Adipose tissue (tissue), 3 donors: Measurements from ENCODE around the gene F2R. TPM values are rescaled to one million over a fixed set of nuclear protein-coding genes. Genes with fewer than 3 reads are reported as not detected.

Source experiments
- H3K27ac ChIP-seq: one replicate; pipeline ENCODE4 v1.5.1; 2013; ENCODE audit warnings: low read depth, low read length
- WGBS, 3 donors: extraction: QIAGEN DNeasy Blood & Tissue Kit; methylation state at CpG; one replicate each; pipeline ENCODE4 v1.1.7; 2013; 5-methylcytosine and 5-hydroxymethylcytosine counted together
- polyA plus RNA-seq, 3 donors: library from polyadenylated mRNA; stranded (reverse); fragments of 200-250 nt; gene quantifications; one replicate each; pipeline ENCODE4 v1.2.3, GENCODE V29; 2013
- donor health status: healthy with polysubstance abuse.
- donor health status: Bipolar disorder and iron deficiency.
- donor health status: healthy.

Gene F2R
- polyA plus RNA-seq, 3 donors: 1.5 to 3.4 (median 1.7) TPM

DNA sequence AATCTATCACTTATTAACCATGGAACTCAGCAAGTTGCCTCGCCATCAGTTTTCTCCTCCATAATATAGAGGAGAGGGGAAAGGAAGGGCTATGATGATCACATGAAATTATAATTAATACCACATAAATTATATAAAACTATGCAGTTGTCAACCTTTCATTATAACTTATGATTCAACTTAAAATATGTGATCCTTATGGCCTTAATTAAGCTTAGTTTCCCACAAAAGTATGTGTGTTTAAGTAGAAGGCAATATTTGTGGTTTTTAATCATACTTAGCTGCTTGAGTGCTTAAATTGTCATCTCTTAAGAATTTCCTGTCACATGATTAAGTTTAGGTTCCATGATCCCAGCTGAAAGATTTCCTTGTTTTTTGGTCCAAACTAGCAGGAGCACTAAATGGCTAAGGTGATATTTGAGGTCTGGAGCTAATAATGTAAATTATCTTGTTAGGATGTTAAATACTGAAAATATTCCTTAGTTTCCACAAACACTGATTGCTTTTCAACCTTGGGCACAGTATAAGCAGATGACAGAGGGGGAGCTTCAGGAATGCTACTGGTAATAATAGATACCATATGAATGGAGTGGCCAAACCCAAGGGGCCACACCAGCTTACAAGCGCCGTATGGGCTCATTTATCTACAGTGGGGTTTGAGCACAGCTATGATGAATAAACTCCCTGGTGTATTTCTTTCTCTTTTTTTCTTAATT, 26.4 kb upstream of the F2R start:
- WGBS, 3 donors: 89 to 96% (median 90%) methylated on average over 3 of the region's 3 CpGs
- no peak overlapping the region for H3K27ac ChIP-seq

DNA sequence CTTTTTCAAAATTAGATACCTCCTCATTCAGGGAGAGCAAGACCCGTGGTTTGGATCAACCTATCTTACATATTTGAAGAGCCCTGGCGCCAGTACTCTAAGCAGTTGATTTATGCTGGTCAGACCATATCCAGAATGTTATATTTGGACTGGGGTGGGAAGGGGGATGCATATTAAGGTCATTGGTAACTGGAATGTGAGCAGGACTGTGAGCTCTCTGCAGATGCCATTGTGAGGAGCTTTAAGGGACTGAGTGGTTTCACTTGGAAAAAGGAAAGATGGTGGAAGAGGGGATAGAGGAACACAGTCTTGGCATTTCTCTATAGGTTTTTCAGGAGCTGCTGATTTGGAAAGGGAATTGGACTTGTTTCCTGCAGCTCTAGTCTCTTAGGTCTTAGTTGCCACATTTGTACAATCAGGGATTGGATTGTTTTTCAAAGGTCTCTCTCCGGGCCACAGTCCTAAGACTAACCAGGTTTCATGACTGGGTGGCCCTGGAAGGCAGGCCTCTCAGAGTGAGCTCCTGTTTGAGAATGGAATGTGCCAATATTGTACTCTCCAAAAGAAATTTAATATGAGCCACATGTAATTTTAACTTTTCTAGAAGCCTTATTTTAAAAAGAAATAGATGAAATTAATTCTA, 25.8 kb upstream of the F2R start:
- 83 to 97% (median 89%) methylated on average over 3 of the region's 3 CpGs for WGBS, 3 donors
- no peak overlapping the region for H3K27ac ChIP-seq

DNA sequence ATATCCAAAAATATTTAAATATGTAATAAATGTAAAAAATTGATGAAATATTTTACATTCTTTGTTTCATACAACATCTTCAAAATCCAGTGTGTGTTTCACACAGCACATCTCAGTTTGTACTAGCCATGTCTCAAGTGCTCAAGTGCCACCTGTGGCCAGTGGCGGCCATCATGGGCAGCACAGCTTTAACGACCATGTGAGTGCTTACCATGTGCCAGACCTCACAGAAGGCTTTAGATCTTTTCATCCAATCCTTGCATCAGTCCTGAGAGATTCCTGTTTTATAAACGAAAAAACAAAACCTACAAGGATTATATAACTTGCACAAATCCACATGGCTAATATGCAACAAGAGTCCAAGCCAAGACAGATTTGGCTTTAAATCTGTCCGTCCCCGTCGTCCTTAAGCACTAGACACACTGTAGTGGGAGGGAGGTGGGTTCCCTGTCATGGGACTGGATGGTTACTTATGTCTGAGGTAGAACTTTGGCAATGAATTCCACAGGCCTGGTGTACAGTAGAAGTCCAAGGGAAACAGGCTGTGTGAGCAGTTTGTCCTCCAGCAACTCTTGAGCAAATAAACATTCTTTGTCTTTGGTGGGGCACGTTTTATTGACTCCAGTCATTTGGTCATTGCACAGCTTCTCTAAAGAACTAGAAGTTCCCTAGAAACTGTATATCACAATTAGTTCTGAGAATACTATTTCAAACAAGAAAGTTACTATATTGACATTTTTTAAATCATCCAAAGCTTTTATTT, 25.0 kb upstream of the F2R start:
- H3K27ac ChIP-seq: no peak overlapping the region

DNA sequence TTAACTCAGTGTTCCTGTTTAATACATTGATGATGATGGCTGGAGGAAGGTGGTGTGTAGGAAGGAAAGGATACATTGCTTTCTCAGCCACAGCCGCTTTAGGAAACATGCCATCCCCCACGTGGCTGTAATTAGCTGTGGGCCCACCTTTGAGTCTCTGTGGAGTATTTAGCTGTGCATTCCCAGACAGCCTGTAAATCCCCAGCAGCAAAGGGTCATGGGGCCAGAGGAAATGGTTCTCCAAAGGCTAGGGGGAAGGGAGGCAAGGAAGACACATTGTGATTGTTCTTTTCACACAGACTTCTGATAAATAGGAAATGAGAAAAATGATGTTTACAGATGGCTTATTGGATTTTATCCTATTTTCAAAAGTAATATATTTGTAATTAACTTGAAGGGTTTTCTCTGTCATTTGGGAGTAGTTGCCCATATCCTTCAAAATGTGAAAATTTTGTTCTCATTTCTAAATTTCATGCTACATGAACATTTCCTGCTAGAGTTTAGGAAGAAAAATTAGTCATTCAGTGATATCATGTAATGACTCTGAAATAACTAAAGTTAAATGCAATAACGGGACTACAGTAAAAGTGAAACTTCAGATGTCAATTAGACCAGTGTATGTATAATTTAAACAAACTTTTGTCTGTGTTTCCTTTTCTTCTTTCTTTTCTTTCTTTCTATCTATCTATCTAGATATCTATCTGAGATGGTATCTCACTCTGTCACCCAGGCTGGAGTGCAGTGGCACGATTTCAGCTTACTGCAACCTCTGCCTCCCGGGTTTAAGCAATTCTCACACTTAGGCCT, 24.3 kb upstream of the F2R start:
- 52 to 71% (median 55%) methylated on average over 5 of the region's 5 CpGs for WGBS, 3 donors

More for the DNA sequence above, 25.0 kb upstream of the F2R start:
- WGBS, 3 donors: 61 to 77% (median 76%) methylated on average over 7 of the region's 7 CpGs

DNA sequence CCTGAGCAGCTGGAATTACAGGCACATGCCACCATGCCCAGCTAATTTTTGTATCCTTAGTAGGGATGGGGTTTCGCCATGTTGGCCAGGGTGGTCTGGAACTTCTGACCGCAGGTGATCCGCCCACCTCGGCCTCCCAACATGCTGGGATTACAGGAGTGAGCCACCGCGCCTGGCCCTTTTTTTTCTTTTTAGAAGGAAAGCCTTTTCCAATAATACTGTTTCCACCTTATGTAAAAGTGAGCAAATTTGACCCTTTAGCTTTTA, 23.7 kb upstream of the F2R start:
- WGBS, 3 donors: 96 to 98% (median 96%) methylated on average over 6 of the region's 6 CpGs
- no peak overlapping the region for H3K27ac ChIP-seq

More for the DNA sequence above, 24.3 kb upstream of the F2R start:
- H3K27ac ChIP-seq: no peak overlapping the region

DNA sequence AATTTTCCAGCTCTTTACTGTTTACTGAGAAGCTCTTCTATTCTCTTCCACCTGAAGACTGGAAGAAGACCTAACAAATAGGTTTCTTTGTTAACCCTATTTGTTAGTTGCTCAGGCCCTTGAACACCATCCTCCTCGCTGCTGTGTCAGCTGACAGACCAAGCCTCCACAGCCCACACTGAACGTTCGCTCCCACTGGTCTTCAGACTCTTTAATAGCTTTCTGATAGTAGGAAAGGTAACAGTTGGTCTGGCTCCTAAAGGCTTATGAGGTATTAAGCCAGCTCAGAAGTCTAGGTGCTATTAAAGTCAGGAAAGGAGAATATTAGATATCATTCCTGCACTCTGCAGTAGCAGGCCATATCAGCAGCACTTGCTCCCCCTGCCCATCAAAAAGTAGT, 23.3 kb upstream of the F2R start:
- H3K27ac ChIP-seq: no peak overlapping the region
- WGBS, 3 donors: 87 to 94% (median 93%) methylated on average over 3 of the region's 3 CpGs

DNA sequence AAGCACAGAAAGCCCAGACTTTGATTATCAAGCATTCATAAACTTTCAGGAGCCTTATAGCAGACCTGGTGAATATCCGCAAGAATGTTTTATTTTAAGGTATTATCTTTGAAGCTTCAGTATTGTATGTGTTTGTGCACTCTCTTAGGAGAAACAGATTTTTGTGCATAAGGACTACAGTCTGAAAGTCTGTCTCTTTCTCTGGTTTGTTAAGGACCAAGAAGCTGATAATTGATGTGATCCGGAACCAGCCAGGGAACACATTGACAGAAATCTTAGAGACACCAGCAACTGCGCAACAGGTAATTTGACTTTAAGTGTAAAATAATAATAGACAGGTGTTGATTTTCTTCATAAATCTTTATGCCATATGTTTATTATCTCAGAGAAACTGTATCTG, 22.8 kb upstream of the F2R start:
- WGBS, 3 donors: 82 to 99% (median 99%) methylated on average over 3 of the region's 3 CpGs
- H3K27ac ChIP-seq: no peak overlapping the region

DNA sequence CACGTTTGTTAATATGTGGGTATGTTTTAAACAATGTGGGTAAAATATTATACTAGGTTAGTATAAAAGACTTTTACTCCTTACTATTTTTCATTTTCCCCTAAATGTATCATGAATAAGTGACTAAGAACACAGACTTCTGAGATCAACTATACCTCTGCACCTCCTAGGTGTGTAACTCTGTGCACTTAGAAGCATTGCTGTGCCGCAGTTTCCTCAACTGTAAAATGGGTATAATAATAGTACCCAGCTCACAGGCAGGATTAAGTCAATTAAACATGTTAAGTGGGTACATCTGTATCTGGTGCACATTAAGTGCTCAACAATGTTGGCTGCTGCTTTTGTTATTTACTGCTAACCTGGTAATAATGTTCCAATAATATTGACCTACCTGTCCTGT, 21.6 kb upstream of the F2R start:
- no peak overlapping the region for H3K27ac ChIP-seq
- 50 to 71% (median 50%) methylated on average over 2 of the region's 2 CpGs for WGBS, 3 donors

DNA sequence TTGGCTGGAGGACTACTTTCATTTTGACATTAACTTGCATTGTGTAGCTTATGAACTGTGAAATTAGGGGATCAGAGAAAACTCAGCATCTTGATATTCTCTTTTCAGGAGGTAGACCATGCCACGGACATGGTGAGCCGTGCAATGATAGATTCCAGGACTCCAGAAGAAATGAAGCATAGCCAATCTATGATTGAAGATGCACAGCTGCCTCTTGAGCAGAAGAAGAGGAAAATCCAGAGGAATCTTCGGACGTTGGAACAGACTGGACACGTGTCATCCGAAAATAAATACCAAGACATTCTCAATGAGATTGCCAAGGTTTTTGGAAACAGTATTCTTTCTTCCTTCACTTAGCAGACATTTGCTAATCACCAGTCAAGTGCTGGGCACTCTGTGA, 20.6 kb upstream of the F2R start:
- no peak overlapping the region for H3K27ac ChIP-seq

DNA sequence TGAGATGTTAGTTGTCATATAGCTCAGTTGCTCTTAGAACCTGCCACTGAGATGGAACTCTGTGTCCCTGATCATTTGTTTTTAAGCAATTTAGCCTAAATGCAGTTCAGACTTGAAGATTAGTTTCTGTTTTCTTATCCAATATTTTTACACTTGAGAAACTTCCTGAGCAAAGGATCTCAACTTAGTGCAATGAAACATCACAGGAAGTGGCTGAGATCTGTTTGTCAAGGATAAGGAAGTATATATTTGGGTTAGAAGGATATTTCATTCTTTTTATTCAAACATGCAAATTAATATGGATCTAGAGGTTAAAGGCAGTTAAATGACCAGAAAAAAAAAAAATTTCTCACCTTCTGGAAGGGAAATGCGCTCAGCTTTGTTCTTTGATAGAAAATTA, 19.7 kb upstream of the F2R start:
- 71 to 83% (median 83%) methylated on average over 1 of the region's 1 CpG for WGBS, 3 donors
- H3K27ac ChIP-seq: no peak overlapping the region

More for the DNA sequence above, 20.6 kb upstream of the F2R start:
- 88 to 92% (median 91%) methylated on average over 6 of the region's 6 CpGs for WGBS, 3 donors

DNA sequence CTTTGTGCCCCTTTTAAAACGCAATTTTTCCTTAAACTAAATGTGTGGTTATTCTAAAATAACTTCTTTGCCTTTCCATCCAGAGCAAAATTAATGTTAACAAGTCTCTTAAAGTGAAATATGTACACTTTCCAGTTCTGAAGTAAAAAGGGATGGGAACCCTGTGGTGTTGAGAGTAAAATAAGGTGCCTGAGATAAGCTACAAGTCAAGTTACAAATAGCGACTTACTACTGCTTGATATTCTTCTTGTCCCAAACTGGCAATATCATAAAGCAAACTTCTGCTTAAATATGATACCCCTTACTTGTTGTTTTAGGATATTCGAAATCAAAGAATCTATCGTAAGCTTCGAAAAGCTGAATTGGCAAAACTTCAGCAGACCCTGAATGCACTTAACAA, 18.3 kb upstream of the F2R start:
- 97 to 98% (median 97%) methylated on average over 5 of the region's 5 CpGs for WGBS, 3 donors

DNA sequence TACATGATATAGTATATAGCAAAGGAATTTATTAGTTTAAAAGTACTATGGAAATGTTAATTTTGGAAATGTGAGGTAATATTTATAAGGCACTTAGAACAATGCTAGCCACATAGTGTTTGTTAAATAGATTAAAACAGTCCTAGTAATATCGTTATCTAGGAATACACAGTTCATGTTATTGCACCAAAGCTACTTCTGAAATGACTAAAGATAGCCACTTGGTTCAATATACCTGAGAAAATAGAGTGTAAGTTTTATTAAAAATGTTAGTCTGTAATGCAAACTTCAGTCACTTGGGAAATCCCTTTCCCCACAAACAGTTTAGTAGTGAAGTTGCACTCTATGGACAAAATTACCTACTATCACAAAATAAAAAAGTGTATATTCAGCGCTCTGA, 15.4 kb upstream of the F2R start:
- 93 to 95% (median 94%) methylated on average over 2 of the region's 2 CpGs for whole genome bisulfite sequencing, 3 donors
- no peak overlapping the region for H3K27ac ChIP-seq

More for the DNA sequence above, 18.3 kb upstream of the F2R start:
- no peak overlapping the region for H3K27ac ChIP-seq

DNA sequence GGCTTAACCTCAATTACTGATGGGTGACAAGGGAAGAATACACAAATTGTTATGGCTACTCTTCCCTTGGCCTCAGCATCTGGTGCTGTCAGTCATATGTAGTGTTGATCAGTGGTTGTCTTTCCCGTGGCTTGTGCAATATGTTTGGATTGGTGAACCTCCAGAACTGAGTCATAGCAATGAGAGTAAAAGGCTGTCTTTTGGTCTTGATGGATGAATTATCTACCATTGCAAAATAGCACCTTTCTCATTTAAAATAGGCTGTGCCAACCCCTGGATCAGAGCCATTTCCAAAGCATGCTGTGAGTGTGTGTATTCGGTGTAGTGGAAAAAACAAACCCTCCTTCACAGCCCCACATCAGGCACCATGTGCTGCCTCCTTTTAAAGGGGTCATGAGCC, 14.6 kb upstream of the F2R start:
- 54 to 80% (median 62%) methylated on average over 2 of the region's 2 CpGs for WGBS, 3 donors

DNA sequence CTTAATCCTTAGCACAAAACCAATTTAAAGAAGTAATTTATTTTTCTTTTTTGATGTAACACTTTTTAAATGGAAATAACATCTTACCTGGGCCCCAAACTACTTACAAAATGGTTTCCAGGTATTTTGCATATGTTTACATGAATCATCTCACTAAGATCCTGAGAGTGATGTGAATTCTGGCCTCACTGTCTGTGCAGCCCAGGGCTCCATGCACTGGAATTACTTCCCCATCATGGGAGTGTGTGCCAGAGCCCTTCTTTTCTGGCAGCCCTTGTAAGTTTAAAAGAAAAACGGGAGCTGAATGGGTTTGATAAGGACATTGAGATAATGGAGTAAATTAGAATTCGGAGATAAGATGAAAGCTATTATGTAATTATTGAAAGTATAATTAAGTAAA, 12.2 kb upstream of the F2R start:
- no peak overlapping the region for H3K27ac ChIP-seq
- 34 to 68% (median 63%) methylated on average over 2 of the region's 2 CpGs for WGBS, 3 donors

More for the DNA sequence above, 14.6 kb upstream of the F2R start:
- no peak overlapping the region for H3K27ac ChIP-seq

DNA sequence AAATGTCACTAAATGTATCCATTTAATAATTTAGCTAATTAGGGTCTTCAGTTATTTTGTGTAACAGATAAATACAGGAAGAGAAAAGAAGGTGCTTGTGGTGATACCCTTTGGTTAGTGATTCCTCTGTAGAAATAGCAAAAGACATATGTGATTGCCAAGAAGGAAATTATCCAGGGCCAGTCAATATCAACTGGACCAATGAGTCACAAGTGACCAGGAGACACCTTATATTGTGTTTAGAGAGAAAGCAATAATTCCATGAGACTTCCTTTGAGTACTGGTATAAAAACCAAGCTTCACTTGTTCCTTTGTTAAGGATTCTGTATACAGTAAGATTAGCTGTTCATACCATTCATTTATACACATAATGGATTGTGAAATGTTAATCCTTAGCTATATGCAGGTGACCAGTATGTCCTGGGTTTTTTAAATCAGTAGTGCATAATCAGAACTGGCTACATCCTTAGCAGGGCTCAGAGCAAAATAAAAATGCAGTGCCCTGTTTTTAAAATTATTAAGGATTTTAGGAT, 11.7 kb upstream of the F2R start:
- no peak overlapping the region for H3K27ac ChIP-seq

DNA sequence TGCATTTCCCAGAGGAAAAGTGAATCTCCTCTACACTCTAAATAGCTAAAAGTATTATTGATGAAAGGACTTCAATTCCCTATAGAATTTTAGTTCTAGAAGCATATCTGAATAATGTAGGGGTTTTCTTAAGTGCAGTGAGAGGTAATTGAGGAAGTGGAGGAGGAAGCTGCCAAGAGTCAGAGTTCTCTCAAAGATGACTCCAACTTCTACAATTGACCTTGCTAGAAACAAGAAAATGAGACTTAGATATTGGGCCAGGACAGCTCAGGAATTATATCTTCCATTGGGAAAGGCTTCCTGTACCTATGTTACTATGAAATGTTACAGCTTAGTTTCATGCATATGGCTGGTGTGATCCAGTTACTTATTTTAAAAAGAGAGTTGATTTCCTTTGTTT, 10.4 kb upstream of the F2R start:
- H3K27ac ChIP-seq: no peak overlapping the region

DNA sequence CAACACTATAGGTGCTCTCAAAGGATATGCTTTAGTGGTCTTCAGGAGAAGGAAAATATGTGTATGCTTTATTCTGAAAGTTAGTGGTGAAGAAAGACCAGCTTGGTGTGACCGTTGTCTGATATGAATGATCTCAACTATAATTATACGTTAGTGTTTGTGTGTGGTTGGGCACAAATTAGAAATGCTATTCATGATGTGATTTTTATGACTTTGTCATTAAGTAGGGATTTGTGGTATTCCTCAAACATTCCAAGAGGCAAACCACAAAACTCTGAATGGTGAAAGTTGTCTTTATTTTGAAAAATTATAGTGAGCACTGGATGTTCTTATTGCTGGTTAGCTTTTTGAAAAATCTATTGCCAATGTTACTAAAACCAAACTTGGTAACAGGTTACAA, 6.2 kb upstream of the F2R start:
- WGBS, 3 donors: 78 to 92% (median 87%) methylated on average over 2 of the region's 2 CpGs

DNA sequence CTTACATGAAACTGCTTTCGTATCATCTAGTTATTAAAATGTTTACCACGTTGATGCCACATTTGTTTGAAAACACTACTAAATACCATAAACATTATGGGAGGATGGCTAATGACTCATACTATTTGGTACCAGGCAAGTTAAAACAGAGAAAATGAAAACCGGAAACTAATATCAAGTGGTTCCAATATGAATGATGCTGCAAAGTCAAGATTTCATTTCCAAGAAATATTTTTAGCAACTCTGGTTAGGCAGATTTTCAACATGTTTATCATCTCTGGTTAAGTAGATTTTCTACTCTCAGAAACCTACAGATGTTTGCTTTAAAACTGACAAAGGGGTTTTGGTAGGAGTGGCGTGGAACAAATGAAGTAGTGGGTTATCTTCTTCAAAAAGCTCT, 4.9 kb upstream of the F2R start:
- no peak overlapping the region for H3K27ac ChIP-seq
- WGBS, 3 donors: 77 to 92% (median 79%) methylated on average over 4 of the region's 4 CpGs

More for the DNA sequence above, 6.2 kb upstream of the F2R start:
- no peak overlapping the region for H3K27ac ChIP-seq
